Osteoblast (primary cell): Measurements from ENCODE around the gene GHRHR. TPM values are rescaled to one million over a fixed set of nuclear protein-coding genes. Genes with fewer than 3 reads are reported as not detected.

Experiments used
- DNase-seq: peaks from one replicate; pipeline ENCODE4 v3.0.0; 2011; ENCODE audit warnings: low spot score, mixed read lengths; ENCODE audit not compliant: insufficient read length; ENCODE audit errors: missing footprints
- H2AFZ ChIP-seq: 2 replicates; pipeline ENCODE4 v1.6.0; 2011; ENCODE audit warnings: mild to moderate bottlenecking, low read length
- H3K27ac ChIP-seq: 2 replicates; pipeline ENCODE4 v1.5.1; 2011; ENCODE audit warnings: mild to moderate bottlenecking, low read depth, low read length, moderate library complexity
- H3K27me3 ChIP-seq: 2 replicates; pipeline ENCODE4 v1.6.0; 2012; ENCODE audit warnings: mild to moderate bottlenecking, control low read depth, inconsistent platforms, low read length, moderate library complexity; ENCODE audit not compliant: insufficient read depth
- H3K36me3 ChIP-seq: 2 replicates; pipeline ENCODE4 v1.5.1; 2011; ENCODE audit warnings: mild to moderate bottlenecking, low read length, control low read depth, moderate library complexity; ENCODE audit not compliant: insufficient read depth
- H3K4me1 ChIP-seq: 2 replicates; pipeline ENCODE4 v1.5.1; 2011; ENCODE audit warnings: mild to moderate bottlenecking, low read length, control low read depth, moderate library complexity; ENCODE audit not compliant: insufficient read depth
- H3K4me2 ChIP-seq: 2 replicates; pipeline ENCODE4 v1.6.0; 2011; ENCODE audit warnings: mild to moderate bottlenecking, low read length; ENCODE audit not compliant: insufficient read depth
- H3K4me3 ChIP-seq: fragments of 200-600 bp; sonication (generic); 3 replicates; pipeline ENCODE4 v1.5.1; 2012; ENCODE audit warnings: mild to moderate bottlenecking, low read length, inconsistent platforms; ENCODE audit not compliant: insufficient read depth
- H3K79me2 ChIP-seq: 2 replicates; pipeline ENCODE4 v1.6.0; 2012; ENCODE audit warnings: mild to moderate bottlenecking, low read length, control low read depth, inconsistent platforms; ENCODE audit not compliant: insufficient read depth
- H3K9me3 ChIP-seq: 2 replicates; pipeline ENCODE4 v1.5.1; 2011; ENCODE audit warnings: low read depth, low read length, control low read depth
- H4K20me1 ChIP-seq: 2 replicates; pipeline ENCODE4 v1.6.0; 2012; ENCODE audit warnings: mild to moderate bottlenecking, low read length, control low read depth; ENCODE audit not compliant: insufficient read depth
- total RNA-seq: library from RNA; depleted of rRNA; stranded (reverse); fragments of >200 nt; gene quantifications from 2 replicates; pipeline ENCODE4 v1.2.3, GENCODE V29; 2012
- TF ChIP-seq, protein P1 (sequence below): IDR thresholded peaks from 2 replicates; pipeline ENCODE4 v1.5.1; 2011; ENCODE audit warnings: mild to moderate bottlenecking, low read depth, low read length, moderate library complexity; ENCODE audit errors: extremely low read depth

The GHRHR gene
- total RNA-seq, 1 donor, result not detected

DNA sequence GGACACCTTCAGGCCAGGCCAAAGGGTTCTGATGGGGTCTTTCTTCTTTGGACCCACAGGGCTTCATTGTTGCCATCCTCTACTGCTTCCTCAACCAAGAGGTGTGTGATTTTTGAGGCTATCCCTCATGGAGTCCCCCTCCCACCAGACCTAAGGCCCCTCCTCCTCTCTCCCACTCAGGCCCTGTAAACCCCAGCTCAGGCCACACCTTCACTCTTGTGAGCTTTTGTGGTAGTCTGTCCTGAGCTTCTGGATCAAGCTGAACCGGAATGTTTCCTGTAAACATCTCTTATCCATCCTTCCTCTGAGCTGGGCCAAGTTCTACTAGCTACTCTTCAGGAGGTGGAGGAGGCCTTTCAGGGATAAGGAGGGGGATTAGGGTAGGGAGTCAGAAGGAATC, 13.5 kb downstream of the GHRHR start:
- no peak overlapping the region for H3K4me3 ChIP-seq
- H3K36me3 ChIP-seq, result no peaks in the 10 kb centered on the region
- no peak overlapping the region for H3K27ac ChIP-seq
- H4K20me1 ChIP-seq, result no peaks in the 10 kb centered on the region
- no peak overlapping the region for H2AFZ ChIP-seq
- no peak for DNase-seq
- TF ChIP-seq, protein P1, sequence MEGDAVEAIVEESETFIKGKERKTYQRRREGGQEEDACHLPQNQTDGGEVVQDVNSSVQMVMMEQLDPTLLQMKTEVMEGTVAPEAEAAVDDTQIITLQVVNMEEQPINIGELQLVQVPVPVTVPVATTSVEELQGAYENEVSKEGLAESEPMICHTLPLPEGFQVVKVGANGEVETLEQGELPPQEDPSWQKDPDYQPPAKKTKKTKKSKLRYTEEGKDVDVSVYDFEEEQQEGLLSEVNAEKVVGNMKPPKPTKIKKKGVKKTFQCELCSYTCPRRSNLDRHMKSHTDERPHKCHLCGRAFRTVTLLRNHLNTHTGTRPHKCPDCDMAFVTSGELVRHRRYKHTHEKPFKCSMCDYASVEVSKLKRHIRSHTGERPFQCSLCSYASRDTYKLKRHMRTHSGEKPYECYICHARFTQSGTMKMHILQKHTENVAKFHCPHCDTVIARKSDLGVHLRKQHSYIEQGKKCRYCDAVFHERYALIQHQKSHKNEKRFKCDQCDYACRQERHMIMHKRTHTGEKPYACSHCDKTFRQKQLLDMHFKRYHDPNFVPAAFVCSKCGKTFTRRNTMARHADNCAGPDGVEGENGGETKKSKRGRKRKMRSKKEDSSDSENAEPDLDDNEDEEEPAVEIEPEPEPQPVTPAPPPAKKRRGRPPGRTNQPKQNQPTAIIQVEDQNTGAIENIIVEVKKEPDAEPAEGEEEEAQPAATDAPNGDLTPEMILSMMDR, result no peak
- H3K4me2 ChIP-seq, result no peak overlapping the region
- peaks cover 57% of the 10 kb centered on the region for H3K27me3 ChIP-seq
- H3K79me2 ChIP-seq, result no peaks in the 10 kb centered on the region
- H3K9me3 ChIP-seq, result no peaks in the 10 kb centered on the region
- no peaks in the 10 kb centered on the region for H3K4me1 ChIP-seq

DNA sequence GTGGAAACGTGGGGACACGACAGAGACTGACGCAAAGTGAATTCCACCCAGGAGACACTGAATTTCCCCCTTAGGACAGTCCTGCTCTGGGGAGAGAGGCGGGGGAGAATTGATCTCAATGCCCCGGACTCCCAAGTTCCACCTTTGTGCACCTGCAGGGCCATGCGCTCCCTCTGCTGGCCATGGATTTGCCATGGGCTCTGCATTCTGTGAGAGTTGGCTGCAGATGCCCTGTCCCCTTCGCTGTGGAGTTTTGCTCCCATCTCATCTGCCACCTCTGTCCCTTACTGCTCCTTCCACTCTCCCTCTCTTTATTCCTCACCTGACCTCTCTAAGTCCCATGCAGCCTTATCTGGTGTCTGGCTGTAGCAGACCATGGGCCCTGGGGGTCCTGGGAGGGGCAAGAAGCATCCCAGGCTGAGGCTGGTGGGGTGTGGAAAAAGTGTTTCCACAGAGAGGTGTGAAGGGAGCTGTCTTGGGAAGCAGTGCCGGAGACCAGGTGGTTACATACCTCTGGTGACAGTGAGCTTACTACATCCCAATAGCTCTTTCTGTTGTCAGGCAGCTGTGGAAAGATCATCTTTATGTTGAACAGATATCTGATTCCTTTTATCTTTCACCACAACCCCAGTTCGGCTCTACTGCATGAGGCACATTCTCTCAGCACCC, 14.3 kb downstream of the GHRHR start:
- TF ChIP-seq, protein P1, result peak; percentile 49
- no peaks in the 10 kb centered on the region for H3K36me3 ChIP-seq
- no peak overlapping the region for H3K4me3 ChIP-seq
- no peak overlapping the region for H3K27ac ChIP-seq
- no peaks in the 10 kb centered on the region for H4K20me1 ChIP-seq
- no peaks in the 10 kb centered on the region for H3K4me1 ChIP-seq
- H3K79me2 ChIP-seq, result no peaks in the 10 kb centered on the region
- H3K4me2 ChIP-seq, result no peak overlapping the region
- no peaks in the 10 kb centered on the region for H3K9me3 ChIP-seq
- DNase-seq, result no peak
- H2AFZ ChIP-seq, result no peak overlapping the region
- peaks cover 49% of the 10 kb centered on the region for H3K27me3 ChIP-seq

DNA sequence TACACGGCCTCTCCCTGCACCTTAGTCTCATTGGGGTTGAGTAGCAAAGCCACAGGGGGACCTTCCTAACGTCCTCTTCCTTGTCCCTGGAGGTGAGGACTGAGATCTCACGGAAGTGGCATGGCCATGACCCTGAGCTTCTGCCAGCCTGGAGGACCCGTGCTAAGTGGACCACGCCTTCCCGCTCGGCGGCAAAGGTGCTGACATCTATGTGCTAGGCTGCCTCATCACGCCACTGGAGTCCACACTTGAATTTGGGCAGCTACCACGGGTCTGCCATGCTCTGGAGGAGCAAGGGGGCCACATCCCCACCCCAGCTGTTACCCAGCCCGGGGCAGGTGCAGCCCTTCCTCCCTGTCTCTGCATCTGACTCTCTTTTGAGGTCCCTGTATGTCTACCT, 15.3 kb downstream of the GHRHR start:
- H3K4me2 ChIP-seq, result no peak overlapping the region
- H4K20me1 ChIP-seq, result no peaks in the 10 kb centered on the region
- H3K36me3 ChIP-seq, result no peaks in the 10 kb centered on the region
- DNase-seq, result peak; percentile 67
- H3K4me3 ChIP-seq, result no peak overlapping the region
- H2AFZ ChIP-seq, result no peak overlapping the region
- H3K27me3 ChIP-seq, result peaks cover 39% of the 10 kb centered on the region
- H3K27ac ChIP-seq, result no peak overlapping the region
- no peaks in the 10 kb centered on the region for H3K9me3 ChIP-seq
- TF ChIP-seq, protein P1, result no peak
- no peaks in the 10 kb centered on the region for H3K79me2 ChIP-seq
- H3K4me1 ChIP-seq, result no peaks in the 10 kb centered on the region

DNA sequence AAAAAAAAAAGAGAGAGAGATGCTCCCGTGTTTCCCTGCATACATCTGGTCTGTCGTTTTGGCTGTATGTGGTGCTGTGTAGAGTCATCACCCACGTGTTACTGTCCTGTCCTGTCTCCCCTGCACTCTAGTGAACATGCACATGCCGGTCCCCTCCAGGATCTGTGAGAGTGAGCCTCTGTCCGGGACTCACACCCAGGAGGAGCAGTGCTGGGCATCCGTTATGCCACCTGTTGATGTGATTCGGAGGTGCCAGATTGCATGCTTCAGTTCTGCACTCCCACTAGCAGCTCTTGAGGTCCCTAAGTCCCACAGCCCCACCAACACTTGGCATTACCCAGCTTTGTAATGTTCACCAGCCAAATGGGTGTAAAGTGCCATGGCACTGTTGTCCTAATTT, 16.4 kb downstream of the GHRHR start:
- Histone ChIP-seq H3K36me3 (no peaks in the 10 kb centered on the region), H3K9me3 (no peaks in the 10 kb centered on the region), H3K27ac (no peak overlapping the region), H3K79me2 (no peaks in the 10 kb centered on the region), H3K4me2 (no peak overlapping the region), H3K4me3 (no peak overlapping the region), H3K27me3 (peaks cover 39% of the 10 kb centered on the region), H4K20me1 (no peaks in the 10 kb centered on the region), H3K4me1 (no peaks in the 10 kb centered on the region), H2AFZ (no peak overlapping the region)
- DNase-seq, result no peak
- TF ChIP-seq, protein P1, result no peak
